ENCODE results near the gene FILIP1. TPM values are rescaled to one million over a fixed set of nuclear protein-coding genes. Genes with fewer than 3 reads are reported as not detected.
"Not testable (repeated sequence)": the region's sequence is repeated elsewhere in the genome, so short reads cannot be mapped to it uniquely, and the experiment has no call there.

FILIP1 gene
- total RNA-seq, 1 experiment from 2014 or later: under 0.01 TPM

GRCh38 chr6:75458895-75459294 lies 34.7 kb downstream of the FILIP1 start:
- no peak for DNase-seq (ENCODE audit: low read depth)

GRCh38 chr6:75450903-75451302 lies 42.7 kb downstream of the FILIP1 start:
- no peak for DNase-seq (ENCODE audit: low read depth)

GRCh38 chr6:75449630-75450206 lies 43.9 kb downstream of the FILIP1 start:
- DNase-seq (ENCODE audit: low read depth): peak; percentile 14

GRCh38 chr6:75446241-75446880 lies 47.2 kb downstream of the FILIP1 start:
- DNase-seq (ENCODE audit: low read depth): no peak

GRCh38 chr6:75445738-75446137 lies 47.9 kb downstream of the FILIP1 start:
- no peak for DNase-seq (ENCODE audit: low read depth)

- DNase-seq (ENCODE audit: low read depth): no peak
Measured at GRCh38 chr6:75444899-75445298, 48.7 kb downstream of the FILIP1 start.

GRCh38 chr6:75441883-75442282 lies 51.7 kb downstream of the FILIP1 start:
- DNase-seq (ENCODE audit: low read depth): not testable (repeated sequence)

- not testable (repeated sequence) for DNase-seq (ENCODE audit: low read depth)
Measured at GRCh38 chr6:75441479-75441878, 52.1 kb downstream of the FILIP1 start.

GRCh38 chr6:75438442-75439116 lies 55.0 kb downstream of the FILIP1 start:
- no peak for DNase-seq (ENCODE audit: low read depth)

GRCh38 chr6:75438013-75438431 lies 55.6 kb downstream of the FILIP1 start:
- DNase-seq (ENCODE audit: low read depth): no peak

GRCh38 chr6:75437421-75437891 lies 56.1 kb downstream of the FILIP1 start:
- DNase-seq (ENCODE audit: low read depth): peak; percentile 24

GRCh38 chr6:75436869-75437268 lies 56.7 kb downstream of the FILIP1 start:
- DNase-seq (ENCODE audit: low read depth): no peak

GRCh38 chr6:75432809-75433208 lies 60.8 kb downstream of the FILIP1 start:
- DNase-seq (ENCODE audit: low read depth): not testable (repeated sequence)

- DNase-seq (ENCODE audit: low read depth): peak; percentile 75
Measured at GRCh38 chr6:75431379-75431778, 62.2 kb downstream of the FILIP1 start.

GRCh38 chr6:75430631-75431325 lies 62.8 kb downstream of the FILIP1 start:
- DNase-seq (ENCODE audit: low read depth): peak; percentile 18

- no peak for DNase-seq (ENCODE audit: low read depth)
Measured at GRCh38 chr6:75429061-75429703, 64.4 kb downstream of the FILIP1 start.

- no peak for DNase-seq (ENCODE audit: low read depth)
Measured at GRCh38 chr6:75428204-75428603, 65.4 kb downstream of the FILIP1 start.

GRCh38 chr6:75427329-75427728 lies 66.3 kb downstream of the FILIP1 start:
- DNase-seq (ENCODE audit: low read depth): no peak

GRCh38 chr6:75424618-75425548 lies 68.7 kb downstream of the FILIP1 start:
- DNase-seq (ENCODE audit: low read depth): no peak

GRCh38 chr6:75423386-75423785 lies 70.2 kb downstream of the FILIP1 start:
- DNase-seq (ENCODE audit: low read depth): no peak
